ENCODE results near the gene TOGARAM1.

- TF ChIP-seq EZH2 (IDR thresholded peaks at IDR 0.05; ENCODE audit: insufficient read depth, poor library complexity, severe bottlenecking) (no peak), EZH2phosphoT487 (IDR thresholded peaks at IDR 0.05; ENCODE audit: insufficient read depth, low read depth) (no peak)
Measured at GRCh38 chr14:44966601-44967336, 4.8 kb downstream of the TOGARAM1 start.

All from GM23248 (cell line).